ENCODE measurements around the gene TUSC2.

The TUSC2 gene

DNA sequence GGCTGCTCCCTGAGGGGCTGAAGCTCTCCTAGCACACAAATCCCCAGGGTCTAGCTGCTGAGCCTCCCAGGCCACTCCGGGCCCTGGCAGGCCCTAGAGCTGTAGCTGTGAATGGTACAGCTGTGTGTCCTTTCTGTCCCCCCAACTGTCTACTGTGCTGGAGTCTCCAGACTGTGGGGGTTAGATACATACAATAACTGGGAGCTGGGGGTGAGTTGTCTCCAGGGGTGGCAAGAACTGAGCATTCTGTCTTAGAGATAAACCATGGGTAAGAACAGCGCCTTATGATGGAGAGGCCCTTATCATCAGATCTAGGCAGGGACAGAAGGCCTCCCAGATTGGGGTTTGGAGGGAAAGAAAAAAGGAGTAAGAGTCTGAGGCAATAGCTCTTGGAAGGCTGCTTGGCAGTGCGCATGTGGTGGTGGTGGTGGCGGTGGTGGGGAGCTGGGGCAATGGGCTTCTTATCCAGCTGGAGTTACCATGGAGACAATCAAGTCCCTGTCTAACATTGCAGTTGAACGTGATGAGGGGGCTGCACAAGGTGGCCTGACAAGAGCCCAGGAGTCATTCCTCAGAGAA, 26.3 kb upstream of the TUSC2 start:
- no peaks in the 10 kb centered on the region for H3K9me3 ChIP-seq (ENCODE audit: control insufficient read depth, low read length)
- no peak for DNase-seq
- H3K27me3 ChIP-seq (replicated peaks; ENCODE audit: control insufficient read depth, insufficient read depth, low read length, poor library complexity, severe bottlenecking) = no peaks in the 10 kb centered on the region
- H3K4me1 ChIP-seq (ENCODE audit: control insufficient read depth, insufficient read depth, low read length, poor library complexity, severe bottlenecking) = peaks cover 53% of the 10 kb centered on the region
- no peak overlapping the region for H3K27ac ChIP-seq (ENCODE audit: insufficient read depth, low read length, poor library complexity, severe bottlenecking)
- no peak overlapping the region for H3K4me3 ChIP-seq (ENCODE audit: insufficient read depth, low read depth, low read length, poor library complexity, severe bottlenecking)
- H3K36me3 ChIP-seq (ENCODE audit: control insufficient read depth, insufficient read depth, low read length) = peaks cover 41% of the 10 kb centered on the region

GRCh38 chr3:50353245-50354004, 25.4 kb upstream of the TUSC2 start:
- peaks cover 50% of the 10 kb centered on the region for H3K4me1 ChIP-seq (ENCODE audit: control insufficient read depth, insufficient read depth, low read length, poor library complexity, severe bottlenecking)
- no peak overlapping the region for H3K4me3 ChIP-seq (ENCODE audit: insufficient read depth, low read depth, low read length, poor library complexity, severe bottlenecking)
- H3K36me3 ChIP-seq (ENCODE audit: control insufficient read depth, insufficient read depth, low read length) = peaks cover 49% of the 10 kb centered on the region
- no peak overlapping the region for H3K27ac ChIP-seq (ENCODE audit: insufficient read depth, low read length, poor library complexity, severe bottlenecking)
- DNase-seq = no peak
- no peaks in the 10 kb centered on the region for H3K27me3 ChIP-seq (replicated peaks; ENCODE audit: control insufficient read depth, insufficient read depth, low read length, poor library complexity, severe bottlenecking)
- no peaks in the 10 kb centered on the region for H3K9me3 ChIP-seq (ENCODE audit: control insufficient read depth, low read length)

- H3K4me3 ChIP-seq (ENCODE audit: insufficient read depth, low read depth, low read length, poor library complexity, severe bottlenecking) = no peak overlapping the region
- DNase-seq = no peak
- no peaks in the 10 kb centered on the region for H3K9me3 ChIP-seq (ENCODE audit: control insufficient read depth, low read length)
- H3K36me3 ChIP-seq (ENCODE audit: control insufficient read depth, insufficient read depth, low read length) = peaks cover 53% of the 10 kb centered on the region
- no peak overlapping the region for H3K27ac ChIP-seq (ENCODE audit: insufficient read depth, low read length, poor library complexity, severe bottlenecking)
- peaks cover 44% of the 10 kb centered on the region for H3K4me1 ChIP-seq (ENCODE audit: control insufficient read depth, insufficient read depth, low read length, poor library complexity, severe bottlenecking)
- no peaks in the 10 kb centered on the region for H3K27me3 ChIP-seq (replicated peaks; ENCODE audit: control insufficient read depth, insufficient read depth, low read length, poor library complexity, severe bottlenecking)
Observed at GRCh38 chr3:50352781-50353180, 24.8 kb upstream of the TUSC2 start.

- Histone ChIP-seq H3K9me3 (ENCODE audit: control insufficient read depth, low read length) (no peaks in the 10 kb centered on the region), H3K36me3 (ENCODE audit: control insufficient read depth, insufficient read depth, low read length) (peaks cover 52% of the 10 kb centered on the region), H3K4me3 (ENCODE audit: insufficient read depth, low read depth, low read length, poor library complexity, severe bottlenecking) (peak overlapping the region; percentile 81), H3K27me3 (replicated peaks; ENCODE audit: control insufficient read depth, insufficient read depth, low read length, poor library complexity, severe bottlenecking) (no peaks in the 10 kb centered on the region), H3K27ac (ENCODE audit: insufficient read depth, low read length, poor library complexity, severe bottlenecking) (peak overlapping the region; percentile 94), H3K4me1 (ENCODE audit: control insufficient read depth, insufficient read depth, low read length, poor library complexity, severe bottlenecking) (peaks cover 36% of the 10 kb centered on the region)
- no peak for DNase-seq
Observed at GRCh38 chr3:50351323-50351697, 23.3 kb upstream of the TUSC2 start.

GRCh38 chr3:50350527-50351322, 22.7 kb upstream of the TUSC2 start, which contains the start of the genes CYB561D2 and NPRL2:
TSS of gene CYB561D2 (plus strand) at chr3:50350862. CDS start at chr3:50351434, 572 bp downstream.
TSS of gene NPRL2 (minus strand) at chr3:50350775. CDS start at chr3:50350652, 123 bp downstream.
- Histone ChIP-seq H3K9me3 (ENCODE audit: control insufficient read depth, low read length) (no peaks in the 10 kb centered on the region), H3K27me3 (replicated peaks; ENCODE audit: control insufficient read depth, insufficient read depth, low read length, poor library complexity, severe bottlenecking) (no peaks in the 10 kb centered on the region), H3K27ac (ENCODE audit: insufficient read depth, low read length, poor library complexity, severe bottlenecking) (peak within 1 kb of the TSS; percentile 94), H3K4me1 (ENCODE audit: control insufficient read depth, insufficient read depth, low read length, poor library complexity, severe bottlenecking) (peaks cover 37% of the 10 kb centered on the region), H3K4me3 (ENCODE audit: insufficient read depth, low read depth, low read length, poor library complexity, severe bottlenecking) (peak within 1 kb of the TSS; percentile 81), H3K36me3 (ENCODE audit: control insufficient read depth, insufficient read depth, low read length) (peaks cover 47% of the 10 kb centered on the region)
- peak; percentile 96 to 99 (median 99) for DNase-seq

- H3K36me3 ChIP-seq (ENCODE audit: control insufficient read depth, insufficient read depth, low read length) = peaks cover 42% of the 10 kb centered on the region
- H3K9me3 ChIP-seq (ENCODE audit: control insufficient read depth, low read length) = no peaks in the 10 kb centered on the region
Observed at GRCh38 chr3:50350213-50350526, 22.1 kb upstream of the TUSC2 start.

GRCh38 chr3:50347187-50347813, 19.3 kb upstream of the TUSC2 start:
- Histone ChIP-seq H3K36me3 (ENCODE audit: control insufficient read depth, insufficient read depth, low read length) (peaks cover 16% of the 10 kb centered on the region), H3K27me3 (replicated peaks; ENCODE audit: control insufficient read depth, insufficient read depth, low read length, poor library complexity, severe bottlenecking) (no peaks in the 10 kb centered on the region), H3K9me3 (ENCODE audit: control insufficient read depth, low read length) (no peaks in the 10 kb centered on the region), H3K4me1 (ENCODE audit: control insufficient read depth, insufficient read depth, low read length, poor library complexity, severe bottlenecking) (peaks cover 44% of the 10 kb centered on the region), H3K4me3 (ENCODE audit: insufficient read depth, low read depth, low read length, poor library complexity, severe bottlenecking) (no peak overlapping the region), H3K27ac (ENCODE audit: insufficient read depth, low read length, poor library complexity, severe bottlenecking) (no peak overlapping the region)
- DNase-seq = peak; percentile 66 to 77 (median 70)

More at GRCh38 chr3:50350213-50350526, 22.1 kb upstream of the TUSC2 start:
- Histone ChIP-seq H3K4me3 (ENCODE audit: insufficient read depth, low read depth, low read length, poor library complexity, severe bottlenecking) (peak overlapping the region; percentile 81), H3K4me1 (ENCODE audit: control insufficient read depth, insufficient read depth, low read length, poor library complexity, severe bottlenecking) (peaks cover 43% of the 10 kb centered on the region), H3K27me3 (replicated peaks; ENCODE audit: control insufficient read depth, insufficient read depth, low read length, poor library complexity, severe bottlenecking) (no peaks in the 10 kb centered on the region), H3K27ac (ENCODE audit: insufficient read depth, low read length, poor library complexity, severe bottlenecking) (peak overlapping the region; percentile 94)
- no peak for DNase-seq

DNA sequence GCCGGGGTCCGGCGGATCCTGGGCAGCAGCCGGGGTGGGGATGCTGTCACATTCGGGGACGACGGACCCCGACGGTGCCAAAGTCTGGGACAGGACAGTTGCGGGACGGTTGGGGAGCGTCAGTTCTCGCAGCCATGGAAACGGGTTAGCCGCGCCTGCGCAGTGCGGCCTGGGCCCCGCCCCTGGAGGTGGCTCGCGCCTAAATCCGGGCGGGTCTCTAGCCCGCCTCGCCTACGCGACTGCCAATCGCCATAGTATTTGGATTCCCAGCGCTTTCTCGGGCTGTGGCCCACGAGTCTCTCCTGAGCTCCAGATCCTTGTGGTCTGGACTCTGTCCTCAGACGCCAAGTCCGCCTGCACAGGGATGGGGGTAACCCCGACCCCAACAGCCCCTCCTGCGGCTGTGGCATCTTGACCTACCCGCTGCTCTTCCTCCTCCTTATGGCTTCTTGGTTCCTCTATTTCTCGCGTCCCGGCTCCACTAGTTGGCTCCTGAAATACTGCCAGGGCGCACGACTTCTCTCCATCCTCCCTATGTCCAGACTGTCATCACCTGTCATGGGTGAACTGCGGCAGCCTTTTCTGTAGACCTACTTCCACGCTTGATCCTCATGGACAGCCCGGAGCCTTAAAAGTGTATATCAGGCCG, 17.7 kb upstream of the TUSC2 start, which contains the start of gene ZMYND10:
Gene ZMYND10 (minus strand): TSS at position 147 of the 649 bp plus-strand sequence. CDS start 153 bp downstream, outside the sequence.
- H3K27ac ChIP-seq (ENCODE audit: insufficient read depth, low read length, poor library complexity, severe bottlenecking) = no peak within 1 kb of the TSS
- H3K27me3 ChIP-seq (replicated peaks; ENCODE audit: control insufficient read depth, insufficient read depth, low read length, poor library complexity, severe bottlenecking) = no peaks in the 10 kb centered on the region
- H3K36me3 ChIP-seq (ENCODE audit: control insufficient read depth, insufficient read depth, low read length) = peaks cover 16% of the 10 kb centered on the region
- H3K4me3 ChIP-seq (ENCODE audit: insufficient read depth, low read depth, low read length, poor library complexity, severe bottlenecking) = peak within 1 kb of the TSS; percentile 33
- DNase-seq = peak; percentile 60 to 77 (median 63)
- no peaks in the 10 kb centered on the region for H3K9me3 ChIP-seq (ENCODE audit: control insufficient read depth, low read length)
- H3K4me1 ChIP-seq (ENCODE audit: control insufficient read depth, insufficient read depth, low read length, poor library complexity, severe bottlenecking) = peaks cover 42% of the 10 kb centered on the region

GRCh38 chr3:50345008-50345407, 17.0 kb upstream of the TUSC2 start:
- H3K4me1 ChIP-seq (ENCODE audit: control insufficient read depth, insufficient read depth, low read length, poor library complexity, severe bottlenecking) = peaks cover 44% of the 10 kb centered on the region
- peaks cover 16% of the 10 kb centered on the region for H3K36me3 ChIP-seq (ENCODE audit: control insufficient read depth, insufficient read depth, low read length)
- H3K27ac ChIP-seq (ENCODE audit: insufficient read depth, low read length, poor library complexity, severe bottlenecking) = no peak overlapping the region
- no peak for DNase-seq
- no peaks in the 10 kb centered on the region for H3K9me3 ChIP-seq (ENCODE audit: control insufficient read depth, low read length)
- H3K4me3 ChIP-seq (ENCODE audit: insufficient read depth, low read depth, low read length, poor library complexity, severe bottlenecking) = no peak overlapping the region
- no peaks in the 10 kb centered on the region for H3K27me3 ChIP-seq (replicated peaks; ENCODE audit: control insufficient read depth, insufficient read depth, low read length, poor library complexity, severe bottlenecking)
